HepG2 (cell line): ENCODE measurements around the gene VAMP2. TPM values are rescaled to one million over a fixed set of nuclear protein-coding genes. Genes with fewer than 3 reads are reported as not detected.
A peak's percentile ranks its signal among the peaks of the same experiment; 100 is the strongest.

ENCODE experiments used
- DNMT1 ChIP-seq: sonication (generic); formaldehyde crosslinking; IDR thresholded peaks from 2 replicates; pipeline ENCODE4 v1.5.1; 2020; ENCODE audit warnings: mild to moderate bottlenecking, missing genetic modification reagents
- EHMT2 ChIP-seq: fragments of 200-600 bp; sonication (generic); IDR thresholded peaks from 2 replicates; pipeline ENCODE4 v1.7.0; 2017; ENCODE audit warnings: antibody characterized with exemption, low read depth, low read length, borderline replicate concordance
- ERF ChIP-seq: IDR thresholded peaks from 2 replicates; pipeline ENCODE4 v1.6.1; 2018; ENCODE audit warnings: missing biosample characterization, missing genetic modification reagents
- FOSL1 ChIP-seq: sonication (generic); formaldehyde crosslinking; IDR thresholded peaks from 2 replicates; pipeline ENCODE4 v1.9.0; 2021; ENCODE audit warnings: missing genetic modification reagents, borderline replicate concordance
- FOXM1 ChIP-seq: sonication (generic); formaldehyde crosslinking; IDR thresholded peaks from 2 replicates; pipeline ENCODE4 v1.5.0; 2020; ENCODE audit warnings: missing genetic modification reagents
- HES4 ChIP-seq: sonication (generic); formaldehyde crosslinking; IDR thresholded peaks from 2 replicates; pipeline ENCODE4 v1.9.0; 2021; ENCODE audit warnings: mild to moderate bottlenecking, missing genetic modification reagents, borderline replicate concordance
- HIC2 ChIP-seq: sonication (generic); formaldehyde crosslinking; IDR thresholded peaks from 2 replicates; pipeline ENCODE4 v1.9.0; 2022; ENCODE audit warnings: low read depth, missing genetic modification reagents
- PAX8 ChIP-seq: sonication (generic); formaldehyde crosslinking; IDR thresholded peaks from 2 replicates; pipeline ENCODE4 v1.8.0; 2022; ENCODE audit warnings: mild to moderate bottlenecking, missing genetic modification reagents, borderline replicate concordance
- POLR2A ChIP-seq, 2 experiments: IDR thresholded peaks; 2 replicates each; pipeline ENCODE4 v1.6.1; 2011; ENCODE audit warnings: low read depth in 2 of 2, low read length in 2 of 2, mild to moderate bottlenecking in 1 of 2, moderate library complexity in 1 of 2; ENCODE audit not compliant: insufficient read depth in 1 of 2
- REST ChIP-seq, 2 experiments: IDR thresholded peaks; 2 replicates each; pipeline ENCODE4 v1.6.1; 2011 to 2012; ENCODE audit warnings: low read length in 2 of 2, borderline replicate concordance in 1 of 2, low read depth in 1 of 2, mild to moderate bottlenecking in 1 of 2, moderate library complexity in 1 of 2
- SALL1 ChIP-seq: sonication (generic); formaldehyde crosslinking; IDR thresholded peaks from 2 replicates; pipeline ENCODE4 v1.8.0; 2022; ENCODE audit warnings: mild to moderate bottlenecking, missing genetic modification reagents
- SPEN ChIP-seq: sonication (generic); formaldehyde crosslinking; IDR thresholded peaks from 2 replicates; pipeline ENCODE4 v1.5.1; 2020; ENCODE audit warnings: low read depth, mild to moderate bottlenecking, missing genetic modification reagents
- SRF ChIP-seq: IDR thresholded peaks from 2 replicates; pipeline ENCODE4 v1.6.1; 2011; ENCODE audit warnings: mild to moderate bottlenecking, low read depth, low read length, moderate library complexity
- TRIM22 ChIP-seq: fragments of 450-650 bp; IDR thresholded peaks from 2 replicates; pipeline ENCODE4 v1.6.1; 2017
- ZBTB26 ChIP-seq: IDR thresholded peaks from 2 replicates; pipeline ENCODE4 v1.6.1; 2016; ENCODE audit warnings: missing compliant biosample characterization, missing genetic modification reagents, borderline replicate concordance
- ZNF124 ChIP-seq: sonication (generic); formaldehyde crosslinking; IDR thresholded peaks from 2 replicates; pipeline ENCODE4 v1.4.0; 2020; ENCODE audit warnings: missing genetic modification reagents
- ZNF335 ChIP-seq: sonication (generic); formaldehyde crosslinking; IDR thresholded peaks from 2 replicates; pipeline ENCODE4 v1.4.0; 2020; ENCODE audit warnings: missing genetic modification reagents
- ZNF652 ChIP-seq: IDR thresholded peaks from 2 replicates; pipeline ENCODE4 v1.6.1; 2016; ENCODE audit warnings: low read depth, borderline replicate concordance
- ZNF770 ChIP-seq: sonication (generic); formaldehyde crosslinking; IDR thresholded peaks from 2 replicates; pipeline ENCODE4 v1.5.0; 2020; ENCODE audit warnings: mild to moderate bottlenecking, missing genetic modification reagents
- ZNF777 ChIP-seq: sonication (generic); formaldehyde crosslinking; IDR thresholded peaks from 2 replicates; pipeline ENCODE4 v1.4.0; 2020; ENCODE audit warnings: missing genetic modification reagents
- polyA plus RNA-seq, 8 experiments: library from polyadenylated mRNA; depleted of rRNA in 3 of 8; stranded (reverse) in 7 of 8; unstranded in 1 of 8; fragments of >200 nt; fragmentation: Illumina TruSeq in 4 of 8; extraction: Trizol in 4 of 8; gene quantifications; 2 replicates each; pipeline versions ENCODE4 v1.2.1 to v1.2.3, GENCODE V29; 2011 to 2016; ENCODE audit warnings: low read depth in 4 of 8, missing spikeins in 1 of 8, mixed read lengths in 1 of 8; ENCODE audit not compliant: insufficient read depth in 1 of 8
- total RNA-seq, 5 experiments: library from RNA; depleted of rRNA; stranded (reverse); fragments of >200 nt; fragmentation: Illumina TruSeq; extraction: Trizol; gene quantifications; 2 replicates each; pipeline ENCODE4 v1.2.3, GENCODE V29; 2016; ENCODE audit warnings: low read depth in 1 of 5

The VAMP2 gene
- total and polyA plus RNA-seq, 2 of the 13 experiments (the other 11 are each of a cell fraction or from before 2014, with no cell fraction given), result 3.9 to 17.2 TPM

GRCh38 chr17:8121681-8122421 is 40.9 kb downstream of the VAMP2 start (continued):
- TF ChIP-seq REST (IDR thresholded peaks at IDR 0.05; ENCODE audit: borderline replicate concordance in 1 of 2, low read depth in 1 of 2, low read length in 2 of 2) (no peak), ERF (CRISPR knock-in tag) (peak; percentile 28; the same call in 1 of the 2 replicates), ZNF652 (CRISPR knock-in tag) (no peak), FOSL1 (CRISPR knock-in tag) (no peak), ZNF770 (CRISPR knock-in tag) (no peak), SRF (no peak), HES4 (CRISPR knock-in tag) (no peak), ZBTB26 (CRISPR knock-in tag) (0 out of 2 replicates have a peak, but pooled peaks have one; percentile 26), SALL1 (CRISPR knock-in tag) (peak; percentile 32; the same call in 1 of the 2 replicates), TRIM22 (no peak), POLR2A (IDR thresholded peaks at IDR 0.05; ENCODE audit: insufficient read depth in 1 of 2, low read depth in 2 of 2, low read length in 2 of 2) (no peak), ZNF335 (CRISPR knock-in tag) (no peak), EHMT2 (no peak), SPEN (CRISPR knock-in tag) (peak; percentile 61), PAX8 (CRISPR knock-in tag) (no peak), DNMT1 (CRISPR knock-in tag) (no peak), ZNF124 (CRISPR knock-in tag) (0 out of 2 replicates have a peak, but pooled peaks have one; percentile 27), HIC2 (CRISPR knock-in tag) (no peak), FOXM1 (no peak), ZNF777 (CRISPR knock-in tag) (no peak; the same call in 1 of the 2 replicates)
